GM18498 (cell line): ENCODE results near the gene YWHAG.
A peak's percentile ranks its signal among the peaks of the same experiment; 100 is the strongest.
"Not testable (repeated sequence)": the region's sequence is repeated elsewhere in the genome, so short reads cannot be mapped to it uniquely, and the experiment has no call there.

Experiments used
- ATAC-seq: cut with Tn5 transposase; IDR thresholded peaks from one replicate; pipeline ENCODE4 v1.9.1; 2021; ENCODE audit warnings: mild to moderate bottlenecking, moderate library complexity; ENCODE audit not compliant: unreplicated experiment

YWHAG gene

GRCh38 chr7:76381814-76382213 is 23.0 kb upstream of the YWHAG start:
- ATAC-seq: no peak

GRCh38 chr7:76380623-76380966 is 21.8 kb upstream of the YWHAG start:
- ATAC-seq: no peak

GRCh38 chr7:76377186-76377918 is 18.6 kb upstream of the YWHAG start:
- ATAC-seq: no peak

GRCh38 chr7:76375251-76375650 is 16.5 kb upstream of the YWHAG start:
- no peak for ATAC-seq

GRCh38 chr7:76372984-76373833 is 14.4 kb upstream of the YWHAG start:
- no peak for ATAC-seq

GRCh38 chr7:76371396-76371795 is 12.6 kb upstream of the YWHAG start:
- no peak for ATAC-seq

GRCh38 chr7:76369018-76369417 is 10.2 kb upstream of the YWHAG start:
- ATAC-seq: no peak

- ATAC-seq: no peak
Measured at GRCh38 chr7:76368190-76368589, 9.4 kb upstream of the YWHAG start.

GRCh38 chr7:76364198-76364584 is 5.4 kb upstream of the YWHAG start:
- no peak for ATAC-seq

GRCh38 chr7:76363754-76364153 is 5.0 kb upstream of the YWHAG start:
- ATAC-seq: not testable (repeated sequence)

GRCh38 chr7:76359978-76360638 is 1.3 kb upstream of the YWHAG start:
- no peak for ATAC-seq

- ATAC-seq: peak; percentile 91
Measured at GRCh38 chr7:76359111-76359977, 553 bp upstream of the YWHAG start.

- peak; percentile 31 for ATAC-seq
Measured at GRCh38 chr7:76358011-76358480, 745 bp downstream of the YWHAG start.

- ATAC-seq: no peak
Measured at GRCh38 chr7:76357475-76358010, 1.2 kb downstream of the YWHAG start.

GRCh38 chr7:76356823-76357222 is 2.0 kb downstream of the YWHAG start:
- no peak for ATAC-seq

- no peak for ATAC-seq
Measured at GRCh38 chr7:76356115-76356514, 2.7 kb downstream of the YWHAG start.

GRCh38 chr7:76354981-76355730 is 3.6 kb downstream of the YWHAG start:
- ATAC-seq: no peak

GRCh38 chr7:76354516-76354915 is 4.3 kb downstream of the YWHAG start:
- no peak for ATAC-seq

- no peak for ATAC-seq
Measured at GRCh38 chr7:76353744-76354143, 5.0 kb downstream of the YWHAG start.

GRCh38 chr7:76352193-76352592 is 6.6 kb downstream of the YWHAG start:
- no peak for ATAC-seq
